Endodermal cell (in vitro differentiated cells): Measurements from ENCODE around the gene PPM1K. TPM values are rescaled to one million over a fixed set of nuclear protein-coding genes. Genes with fewer than 3 reads are reported as not detected.

Source experiments
- DNase-seq: peaks from one replicate; pipeline ENCODE4 v3.0.0-alpha.2; 2017
- H3K27ac ChIP-seq: 2 replicates; pipeline ENCODE4 v1.5.1; 2013; ENCODE audit warnings: mild to moderate bottlenecking, low read depth, low read length, moderate library complexity
- H3K27me3 ChIP-seq: 2 replicates; pipeline ENCODE4 v1.6.1; 2013; ENCODE audit warnings: mild to moderate bottlenecking, low read length, moderate library complexity; ENCODE audit not compliant: insufficient read depth, control insufficient read depth, poor library complexity, severe bottlenecking
- H3K36me3 ChIP-seq: 2 replicates; pipeline ENCODE4 v1.7.0; 2013; ENCODE audit warnings: mild to moderate bottlenecking, low read length, moderate library complexity; ENCODE audit not compliant: control insufficient read depth, insufficient read depth
- H3K4me1 ChIP-seq: one replicate; pipeline ENCODE4 v1.7.0; 2013; ENCODE audit warnings: low read length; ENCODE audit not compliant: control insufficient read depth, insufficient read depth
- H3K4me3 ChIP-seq: 2 replicates; pipeline ENCODE4 v1.5.1; 2013; ENCODE audit warnings: mild to moderate bottlenecking, low read length, moderate library complexity
- H3K9ac ChIP-seq: 2 replicates; pipeline ENCODE4 v1.6.1; 2013; ENCODE audit warnings: mild to moderate bottlenecking, low read length, moderate library complexity; ENCODE audit not compliant: poor library complexity, severe bottlenecking; ENCODE audit errors: extremely low read depth
- H3K9me3 ChIP-seq: 2 replicates; pipeline ENCODE4 v1.6.1; 2013; ENCODE audit warnings: mild to moderate bottlenecking, low read length, moderate library complexity; ENCODE audit not compliant: control insufficient read depth
- H3K27ac Mint-ChIP-seq: 2 replicates; pipeline ENCODE4 v1.8.0; 2020; ENCODE audit warnings: mixed read lengths
- H3K27me3 Mint-ChIP-seq: 2 replicates; pipeline ENCODE4 v1.8.0; 2021; ENCODE audit warnings: mild to moderate bottlenecking, mixed read lengths; ENCODE audit not compliant: insufficient read depth
- H3K36me3 Mint-ChIP-seq: 2 replicates; pipeline ENCODE4 v1.8.0; 2020; ENCODE audit warnings: low read depth, mixed read lengths
- H3K4me1 Mint-ChIP-seq: 2 replicates; pipeline ENCODE4 v1.8.0; 2020; ENCODE audit warnings: mixed read lengths
- H3K4me3 Mint-ChIP-seq: 2 replicates; pipeline ENCODE4 v1.8.0; 2020; ENCODE audit warnings: mild to moderate bottlenecking, moderate library complexity, mixed read lengths
- H3K9me3 Mint-ChIP-seq: 2 replicates; pipeline ENCODE4 v1.8.0; 2020; ENCODE audit warnings: mild to moderate bottlenecking, mixed read lengths
- CTCF ChIP-seq: fragments of 200-600 bp; sonication (generic); conservative IDR thresholded peaks from 2 replicates; pipeline ENCODE4 v1.5.0; 2021; ENCODE audit warnings: antibody characterized with exemption, mild to moderate bottlenecking
- WGBS, 2 experiments: methylation state at CpG; one replicate each; pipeline versions ENCODE4 v1.1.5 to v1.1.7; 2013; ENCODE audit warnings: missing lambda C conversion rate in 2 of 2, mixed read lengths in 1 of 2; ENCODE audit not compliant: insufficient coverage in 1 of 2, insufficient read length in 1 of 2; 5-methylcytosine and 5-hydroxymethylcytosine counted together
- total RNA-seq, 2 donors: library from RNA; stranded (reverse); fragmentation: NEBNext Ultra II Directional in 1 of 2; extraction: Animal tissue kit (Norgen Biotek cat#: 25700) in 1 of 2; gene quantifications; 2 replicates in 1 of 2; 3 replicates in 1 of 2; pipeline ENCODE4 v1.2.1, GENCODE V29; 2021

The PPM1K gene
- total RNA-seq, 2 donors from 2014 or later: 35.1 to 37.8 TPM

GRCh38 chr4:88244056-88244455, 40.3 kb downstream of the PPM1K start:
- 90% methylated on average over 7 to 13 of the region's 13 CpGs for WGBS, 2 experiments
- Histone ChIP-seq H3K9me3 (no peaks in the 10 kb centered on the region), H3K27me3 (no peaks in the 10 kb centered on the region), H3K4me1 (no peaks in the 10 kb centered on the region), H3K36me3 (no peaks in the 10 kb centered on the region), H3K4me3 (no peak overlapping the region), H3K27ac (no peak overlapping the region), H3K9ac (no peak overlapping the region)
- Mint-ChIP-seq H3K4me1 (peaks cover 1% of the 10 kb centered on the region), H3K9me3 (peaks cover 6% of the 10 kb centered on the region), H3K27me3 (no peaks in the 10 kb centered on the region), H3K27ac (no peak overlapping the region), H3K36me3 (no peaks in the 10 kb centered on the region), H3K4me3 (no peak overlapping the region)
- no peak for DNase-seq
- no peak for TF ChIP-seq CTCF

GRCh38 chr4:88242144-88242543, 42.2 kb downstream of the PPM1K start:
- Histone ChIP-seq H3K4me1 (no peaks in the 10 kb centered on the region), H3K9ac (no peak overlapping the region), H3K4me3 (no peak overlapping the region), H3K27me3 (no peaks in the 10 kb centered on the region), H3K9me3 (no peaks in the 10 kb centered on the region), H3K36me3 (no peaks in the 10 kb centered on the region), H3K27ac (no peak overlapping the region)
- DNase-seq: no peak
- H3K4me3 Mint-ChIP-seq: no peak overlapping the region
- H3K27ac Mint-ChIP-seq: no peak overlapping the region
- TF ChIP-seq CTCF: no peak
- no peaks in the 10 kb centered on the region for H3K36me3 Mint-ChIP-seq
- peaks cover 1% of the 10 kb centered on the region for H3K4me1 Mint-ChIP-seq
- 94 to 100% methylated on average over 1 of the region's 1 CpG for WGBS, 2 experiments
- H3K9me3 Mint-ChIP-seq: no peaks in the 10 kb centered on the region
- no peaks in the 10 kb centered on the region for H3K27me3 Mint-ChIP-seq

- Mint-ChIP-seq H3K9me3 (no peaks in the 10 kb centered on the region), H3K36me3 (no peaks in the 10 kb centered on the region), H3K27me3 (no peaks in the 10 kb centered on the region), H3K27ac (no peak overlapping the region), H3K4me3 (no peak overlapping the region), H3K4me1 (peaks cover 1% of the 10 kb centered on the region)
- H3K4me3 ChIP-seq: no peak overlapping the region
- no peak overlapping the region for H3K27ac ChIP-seq
- H3K9ac ChIP-seq: no peak overlapping the region
- no peaks in the 10 kb centered on the region for H3K4me1 ChIP-seq
- TF ChIP-seq CTCF: no peak
- no peak for DNase-seq
- H3K36me3 ChIP-seq: no peaks in the 10 kb centered on the region
- H3K9me3 ChIP-seq: no peaks in the 10 kb centered on the region
- no peaks in the 10 kb centered on the region for H3K27me3 ChIP-seq
- WGBS, 2 experiments: 88 to 100% methylated on average over 1 of the region's 1 CpG
Measured at GRCh38 chr4:88240297-88240714, 44.1 kb downstream of the PPM1K start.
